H7 (cell line): Measurements from ENCODE around the gene BICD1. TPM values are rescaled to one million over a fixed set of nuclear protein-coding genes. Genes with fewer than 3 reads are reported as not detected.

Experiments
- DNase-seq: peaks from one replicate; pipeline ENCODE4 v3.0.0; 2012
- H3K27me3 ChIP-seq: 2 replicates; pipeline ENCODE4 v1.6.0; 2011; ENCODE audit warnings: mild to moderate bottlenecking, low read length; ENCODE audit not compliant: control insufficient read depth, insufficient read depth
- H3K36me3 ChIP-seq: replicated peaks from 2 replicates; pipeline ENCODE4 v1.5.1; 2011; ENCODE audit warnings: low read length; ENCODE audit not compliant: control insufficient read depth, insufficient read depth
- H3K4me3 ChIP-seq: 2 replicates; pipeline ENCODE4 v1.5.1; 2011; ENCODE audit warnings: low read depth, mild to moderate bottlenecking, control low read depth, low read length, moderate library complexity; ENCODE audit not compliant: insufficient read depth
- total RNA-seq: library from RNA; depleted of rRNA; stranded (reverse); fragments of >200 nt; shearing (Covaris generic); gene quantifications from 2 replicates; pipeline ENCODE4 v1.2.3, GENCODE V29; 2014

BICD1 gene
- total RNA-seq, 1 experiment from 2014 or later: 13.1 TPM

DNA sequence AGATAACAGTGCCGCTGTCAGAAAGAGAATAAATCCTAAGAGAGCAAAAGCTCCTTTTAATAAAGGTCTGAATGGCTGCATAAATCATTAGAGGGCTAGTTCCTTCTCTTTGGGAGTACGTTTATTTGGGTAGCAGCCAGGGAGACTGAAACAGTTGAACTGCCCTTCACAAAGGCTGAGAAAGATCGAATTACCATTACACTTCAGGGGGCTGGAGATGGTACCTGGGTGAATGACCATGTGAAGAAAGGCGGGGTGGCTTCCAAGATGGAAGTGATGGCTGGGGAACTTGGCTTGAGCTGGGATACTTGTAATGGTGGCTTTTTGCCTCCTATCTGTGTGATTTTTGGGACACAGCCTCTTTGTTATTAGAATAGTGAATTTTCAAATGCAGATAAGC is 291.0 kb downstream of the BICD1 start:
- H3K27me3 ChIP-seq: no peaks in the 10 kb centered on the region
- H3K4me3 ChIP-seq: no peak overlapping the region
- DNase-seq: peak; percentile 54
- no peaks in the 10 kb centered on the region; the same call in none of the 2 replicates for H3K36me3 ChIP-seq

GRCh38 chr12:32398181-32398580 is 291.5 kb downstream of the BICD1 start:
- Histone ChIP-seq H3K27me3 (no peaks in the 10 kb centered on the region), H3K4me3 (no peak overlapping the region)
- no peak for DNase-seq

GRCh38 chr12:32398816-32399369 is 292.2 kb downstream of the BICD1 start:
- peak overlapping the region; percentile 99 for H3K4me3 ChIP-seq

More at GRCh38 chr12:32398181-32398580, 291.5 kb downstream of the BICD1 start:
- no peaks in the 10 kb centered on the region; the same call in none of the 2 replicates for H3K36me3 ChIP-seq

GRCh38 chr12:32399370-32400113 is 292.9 kb downstream of the BICD1 start, which contains the start of gene FGD4:
FGD4 (plus strand) TSS chr12:32399558.
- H3K27me3 ChIP-seq: no peaks in the 10 kb centered on the region
- DNase-seq: peak; percentile 93
- H3K4me3 ChIP-seq: peak within 1 kb of the TSS; percentile 99
- H3K36me3 ChIP-seq: no peaks in the 10 kb centered on the region; the same call in none of the 2 replicates

More at GRCh38 chr12:32398816-32399369, 292.2 kb downstream of the BICD1 start:
- no peaks in the 10 kb centered on the region; the same call in none of the 2 replicates for H3K36me3 ChIP-seq
- no peaks in the 10 kb centered on the region for H3K27me3 ChIP-seq
- no peak for DNase-seq

GRCh38 chr12:32400114-32400672 is 293.5 kb downstream of the BICD1 start:
- Histone ChIP-seq H3K4me3 (peak overlapping the region; percentile 99), H3K27me3 (no peaks in the 10 kb centered on the region), H3K36me3 (no peaks in the 10 kb centered on the region; the same call in none of the 2 replicates)
- peak; percentile 76 for DNase-seq

DNA sequence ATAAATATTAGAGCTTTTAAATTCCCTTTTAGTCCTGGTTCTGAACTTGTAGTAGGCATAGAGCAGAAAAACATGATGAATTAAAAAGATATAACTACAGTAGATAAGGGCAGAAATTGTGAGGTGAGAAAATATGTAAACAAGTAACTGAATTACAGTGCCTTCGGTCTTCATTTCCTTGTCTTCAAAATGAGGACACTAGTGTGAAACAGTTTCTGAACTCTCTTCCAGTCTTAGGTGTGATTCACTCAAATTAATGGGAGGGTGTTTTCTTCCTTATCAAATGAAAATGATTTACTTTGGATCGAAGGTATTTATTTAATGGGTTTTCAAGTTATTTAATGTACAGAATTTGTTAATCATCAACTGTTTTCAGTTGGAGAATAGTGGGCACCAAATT is 294.2 kb downstream of the BICD1 start:
- DNase-seq: no peak
- peak overlapping the region; percentile 99 for H3K4me3 ChIP-seq
- H3K36me3 ChIP-seq: no peaks in the 10 kb centered on the region; the same call in none of the 2 replicates
- H3K27me3 ChIP-seq: no peaks in the 10 kb centered on the region

DNA sequence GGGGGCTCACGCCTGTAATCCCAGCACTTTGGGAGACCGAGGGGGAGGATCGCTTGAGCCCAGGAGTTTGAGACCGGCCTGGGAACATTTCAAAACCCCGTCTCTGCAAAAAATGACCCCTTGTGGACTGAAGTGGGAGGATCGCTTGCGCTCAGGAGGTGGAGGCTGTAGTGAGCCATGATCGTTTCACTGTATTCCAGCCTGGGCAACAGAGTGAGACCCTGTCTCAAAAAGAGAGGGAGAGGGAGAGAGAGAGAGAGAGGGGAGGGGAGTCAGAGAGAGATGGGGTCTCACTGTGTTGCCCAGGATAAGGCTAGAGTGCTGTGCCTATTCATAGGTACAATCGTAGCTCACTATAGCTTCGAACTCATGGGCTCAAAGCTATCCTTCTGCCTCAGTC is 295.5 kb downstream of the BICD1 start:
- H3K27me3 ChIP-seq: no peaks in the 10 kb centered on the region
- H3K36me3 ChIP-seq: no peaks in the 10 kb centered on the region; the same call in none of the 2 replicates
- no peak overlapping the region for H3K4me3 ChIP-seq
- no peak for DNase-seq

- H3K4me3 ChIP-seq: no peak overlapping the region
- no peak for DNase-seq
- H3K36me3 ChIP-seq: no peaks in the 10 kb centered on the region; the same call in none of the 2 replicates
- no peaks in the 10 kb centered on the region for H3K27me3 ChIP-seq
These were observed 296.3 kb downstream of the BICD1 start for GRCh38 chr12:32402946-32403345.

GRCh38 chr12:32407795-32408194 is 301.1 kb downstream of the BICD1 start:
- no peak overlapping the region for H3K4me3 ChIP-seq
- no peaks in the 10 kb centered on the region; the same call in 1 of the 2 replicates for H3K36me3 ChIP-seq
- DNase-seq: no peak
- no peaks in the 10 kb centered on the region for H3K27me3 ChIP-seq

GRCh38 chr12:32413412-32413811 is 306.8 kb downstream of the BICD1 start:
- H3K27me3 ChIP-seq: no peaks in the 10 kb centered on the region
- DNase-seq: no peak
- H3K4me3 ChIP-seq: no peak overlapping the region
- no peaks in the 10 kb centered on the region for H3K36me3 ChIP-seq

DNA sequence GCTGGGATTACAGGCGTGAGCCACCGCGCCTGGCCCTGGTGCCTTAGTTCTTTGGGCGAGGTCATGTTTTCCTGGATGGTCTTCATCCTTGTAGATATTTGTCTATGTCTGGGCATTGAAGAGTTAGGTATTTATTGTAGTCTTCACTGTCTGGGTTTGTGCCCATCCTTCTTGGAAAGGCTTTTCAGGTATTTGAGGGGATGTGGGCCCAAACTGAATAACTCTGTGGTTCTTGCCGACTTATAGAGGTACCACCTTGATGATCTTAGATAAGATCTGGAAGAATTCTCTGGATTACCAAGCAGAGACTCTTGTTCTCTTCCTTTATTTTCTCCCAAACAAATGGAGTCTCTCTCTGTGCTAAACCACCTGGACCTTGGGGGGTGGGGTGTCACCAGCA is 311.6 kb downstream of the BICD1 start:
- no peaks in the 10 kb centered on the region for H3K27me3 ChIP-seq
- no peak for DNase-seq
- no peaks in the 10 kb centered on the region for H3K36me3 ChIP-seq
- no peak overlapping the region for H3K4me3 ChIP-seq

GRCh38 chr12:32418903-32419519 is 312.4 kb downstream of the BICD1 start:
- Histone ChIP-seq H3K27me3 (no peaks in the 10 kb centered on the region), H3K36me3 (no peaks in the 10 kb centered on the region), H3K4me3 (no peak overlapping the region)
- no peak for DNase-seq

GRCh38 chr12:32419520-32419960 is 312.9 kb downstream of the BICD1 start:
- Histone ChIP-seq H3K36me3 (no peaks in the 10 kb centered on the region), H3K4me3 (no peak overlapping the region), H3K27me3 (no peaks in the 10 kb centered on the region)
- DNase-seq: no peak

DNA sequence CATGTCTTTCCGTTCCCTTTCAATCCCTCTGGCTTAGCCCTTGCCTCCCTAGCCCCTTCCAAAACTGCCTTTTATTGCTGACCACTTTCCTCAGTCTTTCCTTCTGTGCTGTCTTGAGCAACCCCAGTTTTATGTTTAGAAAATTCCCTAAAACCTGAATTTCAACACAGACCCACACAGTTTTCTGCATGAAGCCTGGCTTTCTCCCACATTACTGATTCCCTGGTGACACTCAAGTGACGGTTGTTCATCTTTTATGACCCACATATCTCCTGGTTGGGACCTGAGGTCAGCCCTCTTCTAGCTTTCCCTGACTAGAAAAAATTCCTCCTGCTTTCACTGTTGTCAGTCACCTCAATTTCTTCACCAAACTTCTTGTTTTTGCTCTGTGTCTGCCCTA is 313.7 kb downstream of the BICD1 start:
- Histone ChIP-seq H3K27me3 (no peaks in the 10 kb centered on the region), H3K36me3 (no peaks in the 10 kb centered on the region), H3K4me3 (no peak overlapping the region)
- no peak for DNase-seq
